Ascending aorta (tissue), 2 donors: ENCODE data around the gene FBRSL1. TPM values are rescaled to one million over a fixed set of nuclear protein-coding genes. Genes with fewer than 3 reads are reported as not detected.

Experiments used
- DNase-seq, 2 donors: peaks; one replicate each; pipeline ENCODE4 v3.0.0-alpha.2; 2019; ENCODE audit warnings: low spot score in 2 of 2
- H3K27ac ChIP-seq, 2 donors: fragments of 200-600 bp; sonication (generic); one replicate each; pipeline ENCODE4 v1.5.1; 2016 to 2017; ENCODE audit warnings: mild to moderate bottlenecking in 1 of 2
- H3K27me3 ChIP-seq: fragments of 200-600 bp; sonication (generic); one replicate; pipeline ENCODE4 v1.5.1; 2017
- H3K36me3 ChIP-seq, 2 donors: fragments of 200-600 bp; sonication (generic); one replicate each; pipeline ENCODE4 v1.5.1; 2016
- H3K4me1 ChIP-seq, 2 donors: fragments of 200-600 bp; sonication (generic); one replicate each; pipeline ENCODE4 v1.5.1; 2016 to 2017; ENCODE audit warnings: mild to moderate bottlenecking in 1 of 2
- H3K4me3 ChIP-seq, 2 donors: fragments of 200-600 bp; sonication (generic); one replicate each; pipeline ENCODE4 v1.5.1; 2016 to 2017; ENCODE audit warnings: mild to moderate bottlenecking in 1 of 2
- H3K9me3 ChIP-seq, 2 donors: fragments of 200-600 bp; sonication (generic); one replicate each; pipeline ENCODE4 v1.5.1; 2016
- intact Hi-C: fragments of 100-400 bp; cut with DNase I; formaldehyde crosslinking; loops from one replicate; pipeline ENCODE4 v1.15.1; 2023
- total RNA-seq: library from RNA; depleted of rRNA; stranded (reverse); fragments of >200 nt; gene quantifications from one replicate; pipeline ENCODE4 v1.1.0, GENCODE V29; 2016
- TF ChIP-seq, protein P1 (sequence below), 3 experiments: fragments of 200-600 bp in 2 of 3; fragments of 450-650 bp in 1 of 3; sonication (generic) in 2 of 3; IDR thresholded peaks; one replicate each; pipeline ENCODE4 v1.5.1; 2016 to 2019; ENCODE audit warnings: antibody characterized with exemption in 3 of 3, mild to moderate bottlenecking in 1 of 3, moderate library complexity in 1 of 3

Gene FBRSL1
- total RNA-seq, 1 donor from 2014 or later: 40.7 TPM

DNA sequence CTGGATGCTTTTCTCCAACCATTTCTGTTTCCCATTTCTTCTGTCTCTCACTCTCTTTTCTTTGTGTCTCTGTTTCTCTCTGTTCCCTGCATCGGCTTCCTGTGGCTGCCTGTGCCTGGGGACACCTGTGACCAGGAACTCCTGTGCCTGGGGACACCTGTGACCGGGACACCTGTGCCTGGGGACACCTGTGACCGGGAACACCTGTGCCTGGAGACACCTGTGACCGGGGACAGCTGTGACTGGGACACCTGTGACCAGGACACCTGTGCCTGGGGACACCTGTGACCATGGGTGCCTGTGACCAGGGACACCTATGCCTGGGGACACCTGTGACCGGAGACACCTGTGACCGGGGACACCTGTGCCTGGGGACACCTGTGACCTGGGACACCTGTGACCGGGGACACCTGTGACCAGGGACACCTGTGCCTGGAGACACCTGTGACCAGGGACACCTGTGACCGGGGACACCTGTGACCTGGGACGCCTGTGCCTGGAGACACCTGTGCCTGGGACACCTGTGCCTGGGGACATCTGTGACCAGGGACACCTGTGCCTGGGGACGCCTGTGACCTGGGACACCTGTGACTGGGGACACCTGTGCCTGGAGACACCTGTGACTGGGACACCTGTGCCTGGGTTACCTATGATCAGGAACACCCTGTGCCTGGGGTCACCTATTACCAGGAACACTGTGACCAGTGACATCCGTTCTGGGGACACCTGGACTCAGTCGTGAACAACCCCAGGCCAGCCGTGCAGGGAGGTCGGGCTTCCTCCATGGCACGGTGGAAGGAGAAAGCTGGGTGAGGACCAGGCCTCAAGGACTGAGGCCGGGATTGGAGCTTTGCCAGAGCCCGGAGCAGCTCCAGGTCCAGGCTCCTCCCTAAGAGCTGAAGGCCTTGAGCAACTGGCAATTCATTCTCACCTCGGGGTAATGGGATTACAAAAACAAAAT is 23.4 kb upstream of the FBRSL1 start:
- intact Hi-C loops: no loop called here

DNA sequence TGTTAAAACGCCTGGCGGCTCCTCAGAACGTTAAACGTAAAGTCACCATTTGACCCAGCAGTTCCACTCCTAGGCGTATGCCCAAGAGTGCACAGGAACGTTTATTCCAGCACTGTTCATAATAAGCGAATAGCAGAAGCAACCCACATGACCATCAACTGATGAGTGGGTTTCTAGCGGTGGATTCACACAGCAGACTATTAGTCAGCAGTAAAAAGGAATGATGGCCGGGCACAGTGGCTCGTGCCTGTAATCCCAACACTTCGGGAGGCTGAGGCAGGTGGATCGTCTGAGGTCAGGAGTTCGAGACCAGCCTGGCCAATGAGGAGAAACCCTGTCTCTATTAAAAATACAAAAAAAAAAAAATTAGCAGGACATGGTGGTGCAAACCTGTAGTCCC is 22.4 kb upstream of the FBRSL1 start:
- Histone ChIP-seq H3K36me3 (no peaks in the 10 kb centered on the region), H3K27me3 (no peaks in the 10 kb centered on the region), H3K4me3 (no peak overlapping the region), H3K4me1 (no peaks in the 10 kb centered on the region), H3K9me3 (no peaks in the 10 kb centered on the region), H3K27ac (no peak overlapping the region)
- no peak for DNase-seq
- intact Hi-C loops: no loop called here
- TF ChIP-seq, protein P1, sequence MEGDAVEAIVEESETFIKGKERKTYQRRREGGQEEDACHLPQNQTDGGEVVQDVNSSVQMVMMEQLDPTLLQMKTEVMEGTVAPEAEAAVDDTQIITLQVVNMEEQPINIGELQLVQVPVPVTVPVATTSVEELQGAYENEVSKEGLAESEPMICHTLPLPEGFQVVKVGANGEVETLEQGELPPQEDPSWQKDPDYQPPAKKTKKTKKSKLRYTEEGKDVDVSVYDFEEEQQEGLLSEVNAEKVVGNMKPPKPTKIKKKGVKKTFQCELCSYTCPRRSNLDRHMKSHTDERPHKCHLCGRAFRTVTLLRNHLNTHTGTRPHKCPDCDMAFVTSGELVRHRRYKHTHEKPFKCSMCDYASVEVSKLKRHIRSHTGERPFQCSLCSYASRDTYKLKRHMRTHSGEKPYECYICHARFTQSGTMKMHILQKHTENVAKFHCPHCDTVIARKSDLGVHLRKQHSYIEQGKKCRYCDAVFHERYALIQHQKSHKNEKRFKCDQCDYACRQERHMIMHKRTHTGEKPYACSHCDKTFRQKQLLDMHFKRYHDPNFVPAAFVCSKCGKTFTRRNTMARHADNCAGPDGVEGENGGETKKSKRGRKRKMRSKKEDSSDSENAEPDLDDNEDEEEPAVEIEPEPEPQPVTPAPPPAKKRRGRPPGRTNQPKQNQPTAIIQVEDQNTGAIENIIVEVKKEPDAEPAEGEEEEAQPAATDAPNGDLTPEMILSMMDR (IDR thresholded peaks at IDR 0.05): no peak

More for the DNA sequence above, 23.4 kb upstream of the FBRSL1 start:
- Histone ChIP-seq H3K27me3 (no peaks in the 10 kb centered on the region), H3K4me1 (no peaks in the 10 kb centered on the region), H3K27ac (no peak overlapping the region), H3K36me3 (no peaks in the 10 kb centered on the region), H3K4me3 (no peak overlapping the region), H3K9me3 (no peaks in the 10 kb centered on the region)
- TF ChIP-seq, protein P1 (IDR thresholded peaks at IDR 0.05): no peak
- no peak for DNase-seq

DNA sequence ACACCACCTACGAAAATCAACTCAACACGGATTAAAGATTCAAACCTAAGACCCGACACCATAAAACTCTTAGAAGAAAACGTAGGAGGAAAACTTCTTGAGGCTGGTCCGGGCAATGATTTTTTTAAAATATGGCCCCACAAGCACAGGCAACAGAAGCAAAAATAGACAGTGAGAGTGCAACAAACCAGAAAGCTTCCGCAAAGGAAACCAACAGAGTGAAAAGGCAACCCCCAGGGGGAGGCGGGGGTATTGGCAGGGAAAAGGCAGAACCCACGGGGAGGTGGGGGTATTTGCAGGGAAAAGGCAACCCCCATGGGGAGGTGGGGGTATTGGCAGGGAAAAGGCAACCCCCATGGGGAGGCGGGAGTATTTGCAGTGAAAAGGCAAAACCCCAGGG is 20.5 kb upstream of the FBRSL1 start:
- no peaks in the 10 kb centered on the region for H3K4me1 ChIP-seq
- H3K27ac ChIP-seq: no peak overlapping the region
- TF ChIP-seq, protein P1 (IDR thresholded peaks at IDR 0.05): no peak
- no peak for DNase-seq
- no peaks in the 10 kb centered on the region for H3K36me3 ChIP-seq
- intact Hi-C loops: no loop called here
- no peaks in the 10 kb centered on the region for H3K27me3 ChIP-seq
- no peak overlapping the region for H3K4me3 ChIP-seq
- no peaks in the 10 kb centered on the region for H3K9me3 ChIP-seq

DNA sequence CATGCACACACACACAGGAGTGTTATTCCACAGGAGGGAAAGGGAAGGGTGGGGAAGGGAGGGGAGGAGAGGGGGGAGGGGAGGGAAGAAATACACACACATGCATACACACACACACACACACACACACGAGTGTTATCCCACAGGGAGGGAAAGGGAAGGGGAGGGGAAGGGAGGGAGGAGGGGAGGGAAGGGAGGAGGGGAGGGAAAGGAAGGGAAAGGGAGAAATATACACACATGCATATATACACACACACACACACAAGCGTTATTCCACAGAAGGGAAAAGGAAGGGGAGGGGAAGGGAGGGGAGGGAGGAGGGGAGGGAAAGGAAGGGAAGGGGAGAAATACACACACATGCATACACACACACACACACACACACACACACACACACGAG is 19.6 kb upstream of the FBRSL1 start:
- H3K4me3 ChIP-seq: no peak overlapping the region
- H3K27me3 ChIP-seq: no peaks in the 10 kb centered on the region
- intact Hi-C loops: no loop called here
- no peaks in the 10 kb centered on the region for H3K9me3 ChIP-seq
- TF ChIP-seq, protein P1 (IDR thresholded peaks at IDR 0.05): no peak
- no peaks in the 10 kb centered on the region for H3K36me3 ChIP-seq
- H3K4me1 ChIP-seq: no peaks in the 10 kb centered on the region
- no peak overlapping the region for H3K27ac ChIP-seq
- no peak for DNase-seq

DNA sequence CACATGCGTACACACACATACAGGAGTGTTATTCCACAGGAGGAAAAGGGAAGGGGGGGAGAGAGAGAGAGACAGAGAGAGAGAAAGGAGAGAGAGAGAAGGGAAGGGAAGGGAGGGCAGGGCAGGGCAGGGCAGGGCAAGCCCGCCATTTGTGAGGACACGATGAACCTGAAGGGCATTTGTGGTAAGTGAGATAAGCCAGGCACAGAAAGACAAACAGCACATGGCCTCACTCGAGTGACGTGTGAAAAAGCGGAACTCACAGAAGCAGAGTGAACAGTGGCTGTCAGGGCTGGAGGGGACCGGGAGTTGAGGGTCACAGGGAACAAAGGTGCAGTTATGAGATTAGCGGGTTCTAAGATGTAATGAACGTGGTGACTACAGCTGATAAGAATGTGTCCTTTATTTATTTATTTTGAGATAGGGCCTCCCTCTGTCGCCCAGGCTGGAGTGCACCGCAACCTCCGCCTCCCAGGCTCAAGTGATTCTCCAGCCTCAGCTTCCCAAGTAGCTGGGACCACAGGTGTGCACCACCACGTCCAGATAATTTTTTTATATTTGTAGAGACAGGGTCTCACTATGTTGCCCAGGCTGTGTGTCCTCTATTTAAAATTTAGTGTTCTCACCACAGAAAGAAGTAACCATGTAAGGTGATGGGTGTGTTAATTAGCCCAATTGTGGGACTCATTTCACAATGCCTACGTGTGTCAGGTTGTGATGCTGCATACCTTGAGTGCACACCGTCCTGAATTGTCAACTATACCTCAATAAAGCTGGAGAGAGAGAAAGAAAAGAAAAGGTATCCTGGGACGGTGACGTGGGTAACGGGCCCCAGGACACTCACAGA is 18.7 kb upstream of the FBRSL1 start:
- intact Hi-C loops: no loop called here
- Histone ChIP-seq H3K27me3 (no peaks in the 10 kb centered on the region), H3K4me1 (no peaks in the 10 kb centered on the region), H3K9me3 (no peaks in the 10 kb centered on the region), H3K36me3 (no peaks in the 10 kb centered on the region), H3K27ac (no peak overlapping the region), H3K4me3 (no peak overlapping the region)
- no peak for DNase-seq
- TF ChIP-seq, protein P1 (IDR thresholded peaks at IDR 0.05): no peak
